ENCODE results near the gene KRTAP4-4. TPM values are rescaled to one million over a fixed set of nuclear protein-coding genes. Genes with fewer than 3 reads are reported as not detected.
"Not testable (repeated sequence)": the region's sequence is repeated elsewhere in the genome, so short reads cannot be mapped to it uniquely, and the experiment has no call there.

KRTAP4-4 gene
- total RNA-seq = not detected

DNA sequence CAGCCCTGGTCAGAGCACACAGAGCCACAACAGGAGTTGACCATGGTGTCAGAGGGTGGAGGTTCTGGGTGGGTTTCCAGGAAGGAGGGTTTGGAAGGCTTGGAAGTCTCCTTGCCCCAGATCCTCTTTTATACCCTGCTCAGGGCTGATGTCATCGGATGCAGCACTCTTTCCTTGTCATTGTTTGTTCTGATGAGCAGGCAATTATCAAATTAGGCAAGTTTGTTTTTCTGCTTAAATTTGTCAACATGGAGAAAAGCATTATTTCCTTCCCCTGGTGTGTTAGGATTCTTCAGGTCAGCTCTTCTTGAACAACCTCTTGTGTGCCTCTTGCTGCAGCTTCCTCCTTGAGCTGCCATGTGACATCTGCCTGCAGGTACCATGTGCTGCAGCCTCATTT lies at the start of gene KRTAP4-4:
Gene KRTAP4-4, minus strand, starts transcription at position 101 of the 400 bp plus-strand sequence. Its CDS starts 57 bp downstream, at position 44.
- TF ChIP-seq, protein P1, sequence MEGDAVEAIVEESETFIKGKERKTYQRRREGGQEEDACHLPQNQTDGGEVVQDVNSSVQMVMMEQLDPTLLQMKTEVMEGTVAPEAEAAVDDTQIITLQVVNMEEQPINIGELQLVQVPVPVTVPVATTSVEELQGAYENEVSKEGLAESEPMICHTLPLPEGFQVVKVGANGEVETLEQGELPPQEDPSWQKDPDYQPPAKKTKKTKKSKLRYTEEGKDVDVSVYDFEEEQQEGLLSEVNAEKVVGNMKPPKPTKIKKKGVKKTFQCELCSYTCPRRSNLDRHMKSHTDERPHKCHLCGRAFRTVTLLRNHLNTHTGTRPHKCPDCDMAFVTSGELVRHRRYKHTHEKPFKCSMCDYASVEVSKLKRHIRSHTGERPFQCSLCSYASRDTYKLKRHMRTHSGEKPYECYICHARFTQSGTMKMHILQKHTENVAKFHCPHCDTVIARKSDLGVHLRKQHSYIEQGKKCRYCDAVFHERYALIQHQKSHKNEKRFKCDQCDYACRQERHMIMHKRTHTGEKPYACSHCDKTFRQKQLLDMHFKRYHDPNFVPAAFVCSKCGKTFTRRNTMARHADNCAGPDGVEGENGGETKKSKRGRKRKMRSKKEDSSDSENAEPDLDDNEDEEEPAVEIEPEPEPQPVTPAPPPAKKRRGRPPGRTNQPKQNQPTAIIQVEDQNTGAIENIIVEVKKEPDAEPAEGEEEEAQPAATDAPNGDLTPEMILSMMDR (IDR thresholded peaks at IDR 0.05; ENCODE audit: low read depth) = no peak

DNA sequence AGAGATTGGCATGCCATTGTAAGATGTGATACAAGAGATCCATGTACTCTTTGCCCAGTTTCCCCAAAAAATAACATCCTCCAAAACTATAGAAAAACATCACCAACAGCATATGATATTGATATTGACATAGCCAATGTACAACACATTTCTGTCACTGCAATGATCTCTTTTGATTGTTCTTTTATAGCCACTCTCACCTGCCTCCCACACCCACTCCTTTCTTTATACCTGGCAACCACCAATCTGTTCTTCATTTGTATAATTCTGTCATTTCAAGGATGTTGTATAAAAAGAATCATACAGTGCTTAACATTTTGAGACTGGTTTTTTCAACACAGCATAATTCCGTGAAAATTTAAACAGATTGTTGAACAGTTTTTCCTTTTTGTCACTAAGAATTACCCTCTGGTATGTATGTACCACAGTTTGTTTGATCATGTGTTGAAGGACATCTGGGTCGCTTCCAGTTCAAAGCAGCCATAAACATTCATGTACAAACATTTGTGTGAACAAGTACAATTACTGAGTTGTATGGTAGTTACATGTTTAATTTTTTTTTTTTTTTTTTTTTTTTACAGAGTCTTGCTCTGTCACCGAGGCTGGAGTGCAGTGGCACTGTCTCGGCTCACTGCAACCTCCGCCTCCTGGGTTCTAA lies 39.0 kb upstream of the KRTAP4-4 start:
- TF ChIP-seq, protein P1 (IDR thresholded peaks at IDR 0.05; ENCODE audit: low read depth) = no peak

- TF ChIP-seq, protein P1 (IDR thresholded peaks at IDR 0.05; ENCODE audit: low read depth) = no peak
Measured at GRCh38 chr17:41196068-41196467, 35.5 kb upstream of the KRTAP4-4 start.

- TF ChIP-seq, protein P1 (IDR thresholded peaks at IDR 0.05; ENCODE audit: low read depth) = no peak
Measured at GRCh38 chr17:41190328-41190727, 29.8 kb upstream of the KRTAP4-4 start.

DNA sequence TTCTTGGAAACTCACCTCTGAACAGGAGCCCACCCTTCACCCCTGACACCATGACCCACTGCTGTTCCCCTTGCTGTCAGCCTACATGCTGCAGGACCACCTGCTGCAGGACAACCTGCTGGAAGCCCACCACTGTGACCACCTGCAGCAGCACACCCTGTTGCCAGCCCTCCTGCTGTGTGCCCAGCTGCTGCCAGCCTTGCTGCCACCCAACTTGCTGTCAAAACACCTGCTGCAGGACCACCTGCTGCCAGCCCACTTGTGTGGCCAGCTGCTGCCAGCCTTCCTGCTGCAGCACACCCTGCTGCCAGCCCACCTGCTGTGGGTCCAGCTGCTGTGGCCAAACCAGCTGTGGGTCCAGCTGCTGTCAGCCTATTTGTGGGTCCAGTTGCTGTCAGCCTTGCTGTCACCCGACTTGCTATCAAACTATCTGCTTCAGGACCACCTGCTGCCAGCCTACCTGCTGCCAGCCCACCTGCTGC lies 29.3 kb upstream of the KRTAP4-4 start, which contains the start of gene KRTAP9-1:
Gene KRTAP9-1, plus strand, starts transcription at position 51 of the 482 bp plus-strand sequence. Its CDS starts 0 bp downstream, at position 51.
- TF ChIP-seq, protein P1 (IDR thresholded peaks at IDR 0.05; ENCODE audit: low read depth) = not testable (repeated sequence)

GRCh38 chr17:41186872-41187271 lies 26.3 kb upstream of the KRTAP4-4 start:
- TF ChIP-seq, protein P1 (IDR thresholded peaks at IDR 0.05; ENCODE audit: low read depth) = no peak

DNA sequence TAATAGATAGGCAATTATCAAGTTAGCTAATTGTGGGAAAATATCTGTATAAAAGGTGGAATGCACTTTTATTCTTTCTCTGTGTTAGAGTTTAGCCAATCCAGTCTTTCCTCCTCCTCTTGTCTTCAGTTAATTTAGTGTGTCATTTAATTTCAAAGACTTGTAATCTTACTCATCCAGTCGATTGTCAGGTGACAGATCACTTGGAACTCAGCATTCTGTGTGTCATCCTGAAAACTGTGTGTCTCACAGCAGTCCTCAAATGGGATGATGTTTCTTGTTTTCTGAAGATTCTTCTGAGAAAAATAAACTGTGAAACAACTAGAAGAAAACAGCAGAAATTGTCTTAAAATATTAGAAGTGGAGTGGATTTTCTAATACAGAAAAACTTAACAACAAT lies 24.5 kb upstream of the KRTAP4-4 start:
- TF ChIP-seq, protein P1 (IDR thresholded peaks at IDR 0.05; ENCODE audit: low read depth) = no peak
